Left ventricle myocardium inferior (tissue), 1 donor: ENCODE measurements around the gene SPATA16. TPM values are rescaled to one million over a fixed set of nuclear protein-coding genes. Genes with fewer than 3 reads are reported as not detected.

Source experiments
- DNase-seq: peaks from one replicate; pipeline ENCODE4 v3.0.0-alpha.2; 2020
- H3K27ac ChIP-seq: fragments of 200-600 bp; replicated peaks from 2 replicates; pipeline ENCODE4 v1.8.0; 2021
- H3K27me3 ChIP-seq: fragments of 200-600 bp; 2 replicates; pipeline ENCODE4 v1.8.0; 2021; ENCODE audit warnings: low read depth
- H3K36me3 ChIP-seq: fragments of 200-600 bp; 2 replicates; pipeline ENCODE4 v1.8.0; 2021
- H3K4me1 ChIP-seq: fragments of 200-600 bp; 2 replicates; pipeline ENCODE4 v1.8.0; 2021
- H3K4me3 ChIP-seq: fragments of 200-600 bp; 2 replicates; pipeline ENCODE4 v1.8.0; 2021; ENCODE audit warnings: mild to moderate bottlenecking, moderate library complexity
- H3K9me3 ChIP-seq: fragments of 200-600 bp; replicated peaks from 2 replicates; pipeline ENCODE4 v1.8.0; 2021
- intact Hi-C: fragments of 100-400 bp; cut with micrococcal nuclease; formaldehyde crosslinking; loops from one replicate; pipeline ENCODE4 v1.11.0; 2022
- total RNA-seq: library from RNA; stranded (reverse); fragmentation: NEBNext Ultra II Directional; extraction: Animal tissue kit (Norgen Biotek cat#: 25700); gene quantifications from one replicate; pipeline ENCODE4 v1.2.1, GENCODE V29; 2021
- TF ChIP-seq, protein P1 (sequence below): fragments of 200-600 bp; IDR thresholded peaks from 2 replicates; pipeline ENCODE4 v1.8.0; 2021; ENCODE audit warnings: antibody characterized with exemption, mild to moderate bottlenecking, borderline replicate concordance
- donor health status: DM: no; HTN: yes; CAD: no; lungs with severe emphysema.

The SPATA16 gene
- total RNA-seq, 1 donor from 2014 or later = not detected

DNA sequence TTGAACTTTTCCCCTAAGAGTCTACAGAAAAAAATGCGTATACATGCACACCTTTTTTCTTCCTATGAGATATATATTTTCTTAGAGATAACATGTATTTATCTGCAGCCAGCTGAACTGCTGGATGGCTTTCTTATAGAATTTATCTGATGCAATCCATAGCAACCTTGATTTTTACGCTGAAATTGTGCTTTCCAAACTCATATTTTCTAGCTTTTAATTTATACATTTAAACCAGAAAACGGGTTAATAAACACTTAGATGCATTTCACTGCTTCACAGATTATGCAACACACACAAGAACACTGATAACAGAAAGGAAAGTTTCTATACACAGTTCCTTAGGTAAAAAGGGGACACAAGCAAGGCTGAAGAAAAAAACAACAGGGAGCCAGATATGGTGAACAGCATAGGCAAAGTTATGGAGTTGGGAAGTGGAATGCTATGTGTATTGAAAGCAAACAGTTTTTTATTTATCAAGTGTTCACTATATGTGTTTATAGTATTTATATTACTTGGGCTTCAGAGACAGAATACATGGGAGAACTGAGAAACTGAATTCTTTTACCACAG lies 149.5 kb downstream of the SPATA16 start:
- DNase-seq = no peak
- Histone ChIP-seq H3K27ac (no peak overlapping the region), H3K27me3 (no peaks in the 10 kb centered on the region), H3K36me3 (no peaks in the 10 kb centered on the region), H3K4me1 (no peaks in the 10 kb centered on the region), H3K4me3 (no peak overlapping the region), H3K9me3 (no peaks in the 10 kb centered on the region)
- TF ChIP-seq, protein P1, sequence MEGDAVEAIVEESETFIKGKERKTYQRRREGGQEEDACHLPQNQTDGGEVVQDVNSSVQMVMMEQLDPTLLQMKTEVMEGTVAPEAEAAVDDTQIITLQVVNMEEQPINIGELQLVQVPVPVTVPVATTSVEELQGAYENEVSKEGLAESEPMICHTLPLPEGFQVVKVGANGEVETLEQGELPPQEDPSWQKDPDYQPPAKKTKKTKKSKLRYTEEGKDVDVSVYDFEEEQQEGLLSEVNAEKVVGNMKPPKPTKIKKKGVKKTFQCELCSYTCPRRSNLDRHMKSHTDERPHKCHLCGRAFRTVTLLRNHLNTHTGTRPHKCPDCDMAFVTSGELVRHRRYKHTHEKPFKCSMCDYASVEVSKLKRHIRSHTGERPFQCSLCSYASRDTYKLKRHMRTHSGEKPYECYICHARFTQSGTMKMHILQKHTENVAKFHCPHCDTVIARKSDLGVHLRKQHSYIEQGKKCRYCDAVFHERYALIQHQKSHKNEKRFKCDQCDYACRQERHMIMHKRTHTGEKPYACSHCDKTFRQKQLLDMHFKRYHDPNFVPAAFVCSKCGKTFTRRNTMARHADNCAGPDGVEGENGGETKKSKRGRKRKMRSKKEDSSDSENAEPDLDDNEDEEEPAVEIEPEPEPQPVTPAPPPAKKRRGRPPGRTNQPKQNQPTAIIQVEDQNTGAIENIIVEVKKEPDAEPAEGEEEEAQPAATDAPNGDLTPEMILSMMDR = no peak
- intact Hi-C loops = no loop called here

DNA sequence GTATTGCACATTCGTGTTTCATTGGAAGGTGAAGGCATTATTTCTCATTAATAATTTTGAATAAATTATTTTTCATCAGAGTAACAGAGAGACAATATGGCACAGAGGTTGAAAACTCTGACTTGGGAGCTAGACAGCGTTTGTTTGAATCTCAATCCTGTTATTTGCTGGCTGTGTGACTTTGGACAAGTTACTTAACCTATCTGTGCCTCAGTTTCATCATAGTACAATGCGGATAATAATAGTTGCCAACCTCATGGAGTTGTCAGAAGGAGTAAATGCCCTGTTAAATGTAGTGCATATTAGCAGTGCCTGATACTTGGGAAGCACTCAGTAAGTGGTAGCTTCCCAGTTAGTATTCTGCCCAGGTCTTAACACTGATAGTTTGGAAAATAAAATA lies 151.7 kb downstream of the SPATA16 start:
- Histone ChIP-seq H3K27ac (no peak overlapping the region), H3K27me3 (no peaks in the 10 kb centered on the region), H3K9me3 (no peaks in the 10 kb centered on the region), H3K4me1 (peaks cover 4% of the 10 kb centered on the region), H3K36me3 (no peaks in the 10 kb centered on the region), H3K4me3 (no peak overlapping the region)
- intact Hi-C loops = no loop called here
- TF ChIP-seq, protein P1 = no peak
- no peak for DNase-seq

DNA sequence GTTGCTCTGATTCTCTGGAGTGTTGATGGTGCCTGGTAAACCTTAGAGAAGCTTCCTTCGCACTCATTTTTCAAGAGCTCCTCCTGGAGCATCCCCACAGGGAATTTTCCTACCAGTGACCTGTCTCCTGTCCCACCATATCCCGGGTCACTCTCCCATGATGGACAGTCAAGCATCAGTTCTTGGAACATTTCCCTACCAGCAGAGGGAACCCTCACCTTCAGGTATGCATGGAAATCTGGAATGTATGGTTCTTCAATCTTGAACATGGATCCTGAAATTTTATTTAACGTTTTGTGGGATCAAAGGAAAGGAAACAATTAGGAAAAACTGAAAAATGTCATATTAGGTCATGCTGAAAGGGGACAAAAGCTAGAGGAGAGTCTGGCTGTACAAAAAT lies 153.8 kb downstream of the SPATA16 start:
- Histone ChIP-seq H3K36me3 (no peaks in the 10 kb centered on the region), H3K27me3 (no peaks in the 10 kb centered on the region), H3K9me3 (no peaks in the 10 kb centered on the region), H3K27ac (no peak overlapping the region), H3K4me1 (peaks cover 4% of the 10 kb centered on the region), H3K4me3 (no peak overlapping the region)
- intact Hi-C loops = no loop called here
- TF ChIP-seq, protein P1 = peak; percentile 37
- DNase-seq = no peak

DNA sequence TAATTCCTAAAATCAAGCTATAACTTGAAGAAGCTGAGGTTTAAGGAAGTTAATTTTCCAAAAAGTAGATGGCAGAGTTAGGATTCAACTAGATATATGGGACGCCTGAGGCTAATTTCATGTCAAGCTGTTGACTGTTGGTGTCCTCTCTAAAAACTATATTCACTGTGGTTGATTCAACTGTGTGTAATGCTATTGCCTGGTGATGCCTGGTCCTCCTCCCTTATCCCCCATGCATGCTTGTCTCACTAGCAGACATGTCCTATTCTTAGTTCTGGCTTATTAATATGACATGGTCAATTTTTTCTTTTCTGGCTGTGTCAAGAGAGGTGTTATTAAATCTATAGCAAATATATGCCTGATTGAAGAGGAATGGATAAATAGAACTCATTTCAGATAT lies 156.1 kb downstream of the SPATA16 start:
- no peak overlapping the region for H3K27ac ChIP-seq
- intact Hi-C loops = no loop called here
- H3K36me3 ChIP-seq = no peaks in the 10 kb centered on the region
- H3K9me3 ChIP-seq = no peaks in the 10 kb centered on the region
- DNase-seq = no peak
- peaks cover 4% of the 10 kb centered on the region for H3K4me1 ChIP-seq
- TF ChIP-seq, protein P1 = no peak
- H3K4me3 ChIP-seq = no peak overlapping the region
- H3K27me3 ChIP-seq = no peaks in the 10 kb centered on the region

GRCh38 chr3:172982736-172983364 lies 158.2 kb downstream of the SPATA16 start:
- H3K9me3 ChIP-seq = no peaks in the 10 kb centered on the region
- DNase-seq = no peak
- peak overlapping the region; percentile 6 for H3K4me3 ChIP-seq
- intact Hi-C loops = no loop called here
- no peaks in the 10 kb centered on the region for H3K27me3 ChIP-seq
- no peaks in the 10 kb centered on the region for H3K36me3 ChIP-seq
- TF ChIP-seq, protein P1 = peak; percentile 34
- H3K27ac ChIP-seq = no peak overlapping the region
- H3K4me1 ChIP-seq = peaks cover 4% of the 10 kb centered on the region
